Endodermal cell (in vitro differentiated cells): ENCODE data around the gene SLC25A47. TPM values are rescaled to one million over a fixed set of nuclear protein-coding genes. Genes with fewer than 3 reads are reported as not detected.
A peak's percentile ranks its signal among the peaks of the same experiment; 100 is the strongest.

Source experiments
- DNase-seq: peaks from one replicate; pipeline ENCODE4 v3.0.0-alpha.2; 2017
- H3K27ac ChIP-seq: 2 replicates; pipeline ENCODE4 v1.5.1; 2013; ENCODE audit warnings: mild to moderate bottlenecking, low read depth, low read length, moderate library complexity
- H3K27me3 ChIP-seq: 2 replicates; pipeline ENCODE4 v1.6.1; 2013; ENCODE audit warnings: mild to moderate bottlenecking, low read length, moderate library complexity; ENCODE audit not compliant: insufficient read depth, control insufficient read depth, poor library complexity, severe bottlenecking
- H3K36me3 ChIP-seq: 2 replicates; pipeline ENCODE4 v1.7.0; 2013; ENCODE audit warnings: mild to moderate bottlenecking, low read length, moderate library complexity; ENCODE audit not compliant: control insufficient read depth, insufficient read depth
- H3K4me1 ChIP-seq: one replicate; pipeline ENCODE4 v1.7.0; 2013; ENCODE audit warnings: low read length; ENCODE audit not compliant: control insufficient read depth, insufficient read depth
- H3K4me3 ChIP-seq: 2 replicates; pipeline ENCODE4 v1.5.1; 2013; ENCODE audit warnings: mild to moderate bottlenecking, low read length, moderate library complexity
- H3K9ac ChIP-seq: 2 replicates; pipeline ENCODE4 v1.6.1; 2013; ENCODE audit warnings: mild to moderate bottlenecking, low read length, moderate library complexity; ENCODE audit not compliant: poor library complexity, severe bottlenecking; ENCODE audit errors: extremely low read depth
- H3K9me3 ChIP-seq: 2 replicates; pipeline ENCODE4 v1.6.1; 2013; ENCODE audit warnings: mild to moderate bottlenecking, low read length, moderate library complexity; ENCODE audit not compliant: control insufficient read depth
- H3K27ac Mint-ChIP-seq: 2 replicates; pipeline ENCODE4 v1.8.0; 2020; ENCODE audit warnings: mixed read lengths
- H3K27me3 Mint-ChIP-seq: 2 replicates; pipeline ENCODE4 v1.8.0; 2021; ENCODE audit warnings: mild to moderate bottlenecking, mixed read lengths; ENCODE audit not compliant: insufficient read depth
- H3K36me3 Mint-ChIP-seq: 2 replicates; pipeline ENCODE4 v1.8.0; 2020; ENCODE audit warnings: low read depth, mixed read lengths
- H3K4me1 Mint-ChIP-seq: 2 replicates; pipeline ENCODE4 v1.8.0; 2020; ENCODE audit warnings: mixed read lengths
- H3K4me3 Mint-ChIP-seq: 2 replicates; pipeline ENCODE4 v1.8.0; 2020; ENCODE audit warnings: mild to moderate bottlenecking, moderate library complexity, mixed read lengths
- H3K9me3 Mint-ChIP-seq: 2 replicates; pipeline ENCODE4 v1.8.0; 2020; ENCODE audit warnings: mild to moderate bottlenecking, mixed read lengths
- WGBS, 2 experiments: methylation state at CpG; one replicate each; pipeline versions ENCODE4 v1.1.5 to v1.1.7; 2013; ENCODE audit warnings: missing lambda C conversion rate in 2 of 2, mixed read lengths in 1 of 2; ENCODE audit not compliant: insufficient coverage in 1 of 2, insufficient read length in 1 of 2; 5-methylcytosine and 5-hydroxymethylcytosine counted together
- total RNA-seq, 2 donors: library from RNA; stranded (reverse); fragmentation: NEBNext Ultra II Directional in 1 of 2; extraction: Animal tissue kit (Norgen Biotek cat#: 25700) in 1 of 2; gene quantifications; 2 replicates in 1 of 2; 3 replicates in 1 of 2; pipeline ENCODE4 v1.2.1, GENCODE V29; 2021
- TF ChIP-seq, protein P1 (sequence below): fragments of 200-600 bp; sonication (generic); conservative IDR thresholded peaks from 2 replicates; pipeline ENCODE4 v1.5.0; 2021; ENCODE audit warnings: antibody characterized with exemption, mild to moderate bottlenecking

Gene SLC25A47
- total RNA-seq, 2 donors from 2014 or later = not detected

DNA sequence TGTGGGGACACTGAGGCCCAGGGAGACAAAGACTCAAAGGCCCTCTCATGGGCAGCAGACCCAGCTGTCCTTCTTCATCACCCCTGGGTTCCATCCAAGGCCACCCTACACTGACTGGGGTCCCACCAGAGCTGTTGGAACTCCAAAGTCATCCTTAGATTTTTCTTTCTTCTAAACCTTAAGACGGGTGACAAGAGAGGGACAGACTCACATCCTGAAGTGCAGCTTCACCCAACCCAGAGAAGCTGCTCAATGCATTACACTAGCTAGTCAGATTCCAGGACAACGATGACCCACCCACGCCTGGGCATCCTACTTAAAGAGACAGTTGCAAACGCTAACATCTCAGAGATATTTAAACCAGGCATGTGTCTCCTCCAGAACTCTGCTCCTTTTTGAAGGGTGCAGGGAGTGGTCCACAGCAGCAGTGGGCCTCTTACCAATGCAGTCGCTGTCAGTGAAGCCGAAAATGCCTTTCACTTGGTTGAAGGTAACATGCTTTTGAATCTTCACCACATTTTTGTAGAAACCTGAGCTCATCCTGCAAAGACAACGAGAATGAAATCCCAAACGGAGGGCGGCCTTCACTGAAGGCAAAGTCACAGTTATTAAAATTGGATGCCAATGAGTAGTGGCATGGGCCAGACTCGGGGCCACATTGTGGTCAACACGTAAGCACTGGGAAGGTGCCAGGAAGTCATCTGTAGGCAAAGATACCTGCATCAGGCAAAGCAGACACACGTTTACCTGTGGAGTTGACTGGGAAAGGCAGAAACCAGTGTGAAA lies 23.4 kb downstream of the SLC25A47 start:
- Histone ChIP-seq H3K9ac (no peak overlapping the region), H3K4me3 (no peak overlapping the region), H3K4me1 (peaks cover 20% of the 10 kb centered on the region), H3K36me3 (peaks cover 81% of the 10 kb centered on the region), H3K27me3 (no peaks in the 10 kb centered on the region), H3K27ac (no peak overlapping the region), H3K9me3 (no peaks in the 10 kb centered on the region)
- no peak overlapping the region for H3K27ac Mint-ChIP-seq
- 92 to 95% methylated on average over 11 to 12 of the region's 12 CpGs for WGBS, 2 experiments
- H3K4me1 Mint-ChIP-seq = peaks cover 32% of the 10 kb centered on the region
- peaks cover 66% of the 10 kb centered on the region for H3K36me3 Mint-ChIP-seq
- H3K9me3 Mint-ChIP-seq = peaks cover 6% of the 10 kb centered on the region
- no peak for DNase-seq
- H3K4me3 Mint-ChIP-seq = no peak overlapping the region
- TF ChIP-seq, protein P1, sequence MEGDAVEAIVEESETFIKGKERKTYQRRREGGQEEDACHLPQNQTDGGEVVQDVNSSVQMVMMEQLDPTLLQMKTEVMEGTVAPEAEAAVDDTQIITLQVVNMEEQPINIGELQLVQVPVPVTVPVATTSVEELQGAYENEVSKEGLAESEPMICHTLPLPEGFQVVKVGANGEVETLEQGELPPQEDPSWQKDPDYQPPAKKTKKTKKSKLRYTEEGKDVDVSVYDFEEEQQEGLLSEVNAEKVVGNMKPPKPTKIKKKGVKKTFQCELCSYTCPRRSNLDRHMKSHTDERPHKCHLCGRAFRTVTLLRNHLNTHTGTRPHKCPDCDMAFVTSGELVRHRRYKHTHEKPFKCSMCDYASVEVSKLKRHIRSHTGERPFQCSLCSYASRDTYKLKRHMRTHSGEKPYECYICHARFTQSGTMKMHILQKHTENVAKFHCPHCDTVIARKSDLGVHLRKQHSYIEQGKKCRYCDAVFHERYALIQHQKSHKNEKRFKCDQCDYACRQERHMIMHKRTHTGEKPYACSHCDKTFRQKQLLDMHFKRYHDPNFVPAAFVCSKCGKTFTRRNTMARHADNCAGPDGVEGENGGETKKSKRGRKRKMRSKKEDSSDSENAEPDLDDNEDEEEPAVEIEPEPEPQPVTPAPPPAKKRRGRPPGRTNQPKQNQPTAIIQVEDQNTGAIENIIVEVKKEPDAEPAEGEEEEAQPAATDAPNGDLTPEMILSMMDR = no peak
- no peaks in the 10 kb centered on the region for H3K27me3 Mint-ChIP-seq

- peaks cover 81% of the 10 kb centered on the region for H3K36me3 ChIP-seq
- H3K9ac ChIP-seq = no peak overlapping the region
- no peak for DNase-seq
- no peak overlapping the region for H3K27ac ChIP-seq
- Mint-ChIP-seq H3K4me1 (peaks cover 32% of the 10 kb centered on the region), H3K27me3 (no peaks in the 10 kb centered on the region), H3K9me3 (peaks cover 6% of the 10 kb centered on the region), H3K27ac (no peak overlapping the region), H3K4me3 (no peak overlapping the region), H3K36me3 (peaks cover 63% of the 10 kb centered on the region)
- peaks cover 20% of the 10 kb centered on the region for H3K4me1 ChIP-seq
- TF ChIP-seq, protein P1 = no peak
- no peak overlapping the region for H3K4me3 ChIP-seq
- H3K27me3 ChIP-seq = no peaks in the 10 kb centered on the region
- WGBS, 2 experiments = 93 to 99% methylated on average over 11 to 12 of the region's 12 CpGs
- peaks cover 5% of the 10 kb centered on the region for H3K9me3 ChIP-seq
These were observed 25.2 kb downstream of the SLC25A47 start for GRCh38 chr14:100348253-100348729.

- Histone ChIP-seq H3K4me1 (peaks cover 20% of the 10 kb centered on the region), H3K27me3 (no peaks in the 10 kb centered on the region), H3K27ac (no peak overlapping the region), H3K4me3 (no peak overlapping the region), H3K9ac (peak overlapping the region; percentile 8), H3K36me3 (peaks cover 81% of the 10 kb centered on the region), H3K9me3 (peaks cover 5% of the 10 kb centered on the region)
- H3K36me3 Mint-ChIP-seq = peaks cover 63% of the 10 kb centered on the region
- DNase-seq = peak; percentile 68
- WGBS, 2 experiments = 78 to 85% methylated on average over 11 to 14 of the region's 14 CpGs
- H3K27ac Mint-ChIP-seq = no peak overlapping the region
- peaks cover 32% of the 10 kb centered on the region for H3K4me1 Mint-ChIP-seq
- no peak overlapping the region for H3K4me3 Mint-ChIP-seq
- H3K9me3 Mint-ChIP-seq = peaks cover 2% of the 10 kb centered on the region
- TF ChIP-seq, protein P1 = no peak
- H3K27me3 Mint-ChIP-seq = no peaks in the 10 kb centered on the region
These were observed 25.9 kb downstream of the SLC25A47 start for GRCh38 chr14:100348784-100349685.
